KMS-11 (cell line): ENCODE results near the gene ITSN1.

Source experiments
- H2AFZ ChIP-seq: fragments of 200-600 bp; sonication (generic); 2 replicates; pipeline ENCODE4 v1.6.1; 2016; ENCODE audit warnings: antibody characterized with exemption, mixed run types, low read depth
- H3K27ac ChIP-seq: fragments of 200-600 bp; sonication (generic); 2 replicates; pipeline ENCODE4 v1.6.1; 2016; ENCODE audit warnings: mild to moderate bottlenecking, mixed run types
- H3K27me3 ChIP-seq: fragments of 200-600 bp; sonication (generic); 2 replicates; pipeline ENCODE4 v1.6.1; 2017; ENCODE audit warnings: mild to moderate bottlenecking, low read depth, mixed run types, moderate library complexity; ENCODE audit not compliant: insufficient read depth
- H3K36me3 ChIP-seq: fragments of 200-600 bp; sonication (generic); 2 replicates; pipeline ENCODE4 v1.6.1; 2017; ENCODE audit warnings: mild to moderate bottlenecking, mixed run types; ENCODE audit not compliant: insufficient read depth
- H3K4me1 ChIP-seq: fragments of 200-600 bp; sonication (generic); 2 replicates; pipeline ENCODE4 v1.6.1; 2016; ENCODE audit warnings: mild to moderate bottlenecking, low read depth, mixed run types; ENCODE audit not compliant: poor library complexity, severe bottlenecking
- H3K4me2 ChIP-seq: fragments of 200-600 bp; sonication (generic); 2 replicates; pipeline ENCODE4 v1.7.0; 2016; ENCODE audit warnings: mild to moderate bottlenecking, mixed run types
- H3K4me3 ChIP-seq: fragments of 200-600 bp; sonication (generic); IDR thresholded peaks from 2 replicates; pipeline ENCODE4 v1.6.1; 2017; ENCODE audit warnings: low read depth, low read length, mixed read lengths; ENCODE audit not compliant: insufficient read depth
- H3K79me2 ChIP-seq: fragments of 200-600 bp; sonication (generic); 2 replicates; pipeline ENCODE4 v1.6.1; 2016; ENCODE audit warnings: low read depth, mixed run types; ENCODE audit not compliant: insufficient read depth
- H3K9ac ChIP-seq: fragments of 200-600 bp; sonication (generic); 2 replicates; pipeline ENCODE4 v1.6.1; 2016; ENCODE audit warnings: mild to moderate bottlenecking, mixed run types
- H4K20me1 ChIP-seq: fragments of 200-600 bp; sonication (generic); 2 replicates; pipeline ENCODE4 v1.6.1; 2016; ENCODE audit warnings: mild to moderate bottlenecking, mixed run types; ENCODE audit not compliant: insufficient read depth
- CTCF ChIP-seq: fragments of 200-600 bp; sonication (generic); conservative IDR thresholded peaks from 2 replicates; pipeline ENCODE4 v1.6.1; 2017; ENCODE audit warnings: low read depth, mild to moderate bottlenecking, antibody characterized with exemption, low read length, moderate library complexity, mixed read lengths

Gene ITSN1

GRCh38 chr21:33677450-33677849 is 35.1 kb downstream of the ITSN1 start:
- H3K4me1 ChIP-seq = no peaks in the 10 kb centered on the region
- no peak overlapping the region for H3K4me2 ChIP-seq
- no peak for TF ChIP-seq CTCF
- no peaks in the 10 kb centered on the region for H4K20me1 ChIP-seq
- H3K79me2 ChIP-seq = no peaks in the 10 kb centered on the region
- H3K27me3 ChIP-seq = no peaks in the 10 kb centered on the region
- H3K27ac ChIP-seq = no peak overlapping the region
- H3K9ac ChIP-seq = no peak overlapping the region
- no peak overlapping the region for H3K4me3 ChIP-seq
- no peaks in the 10 kb centered on the region for H3K36me3 ChIP-seq
- H2AFZ ChIP-seq = no peak overlapping the region

- Histone ChIP-seq H3K4me2 (no peak overlapping the region), H3K9ac (no peak overlapping the region), H3K36me3 (no peaks in the 10 kb centered on the region), H3K4me1 (no peaks in the 10 kb centered on the region), H3K27me3 (no peaks in the 10 kb centered on the region), H3K79me2 (no peaks in the 10 kb centered on the region), H3K27ac (no peak overlapping the region), H4K20me1 (no peaks in the 10 kb centered on the region), H3K4me3 (no peak overlapping the region), H2AFZ (no peak overlapping the region)
- TF ChIP-seq CTCF = no peak
Measured at GRCh38 chr21:33680870-33681269, 38.6 kb downstream of the ITSN1 start.

- no peaks in the 10 kb centered on the region for H3K27me3 ChIP-seq
- no peak overlapping the region for H3K4me2 ChIP-seq
- H3K4me1 ChIP-seq = no peaks in the 10 kb centered on the region
- no peaks in the 10 kb centered on the region for H3K79me2 ChIP-seq
- no peak overlapping the region for H3K27ac ChIP-seq
- H4K20me1 ChIP-seq = no peaks in the 10 kb centered on the region
- H3K36me3 ChIP-seq = no peaks in the 10 kb centered on the region
- H2AFZ ChIP-seq = no peak overlapping the region
- H3K4me3 ChIP-seq = no peak overlapping the region
- TF ChIP-seq CTCF = no peak
- H3K9ac ChIP-seq = no peak overlapping the region
Measured at GRCh38 chr21:33682992-33683627, 40.8 kb downstream of the ITSN1 start.

- H3K79me2 ChIP-seq = no peaks in the 10 kb centered on the region
- H3K27me3 ChIP-seq = no peaks in the 10 kb centered on the region
- TF ChIP-seq CTCF = no peak
Measured at GRCh38 chr21:33684068-33684467, 41.8 kb downstream of the ITSN1 start.

More at GRCh38 chr21:33684068-33684467, 41.8 kb downstream of the ITSN1 start:
- Histone ChIP-seq H3K4me2 (no peak overlapping the region), H4K20me1 (no peaks in the 10 kb centered on the region), H3K4me1 (no peaks in the 10 kb centered on the region), H3K4me3 (no peak overlapping the region), H3K36me3 (no peaks in the 10 kb centered on the region), H3K9ac (no peak overlapping the region), H2AFZ (no peak overlapping the region), H3K27ac (no peak overlapping the region)
